HEK293 (cell line): Measurements from ENCODE around the gene CLIP4.

Experiments used
- CTCF ChIP-seq: fragments of 450-650 bp; formaldehyde crosslinking; IDR thresholded peaks from 2 replicates; pipeline ENCODE4 v1.5.1; 2016; ENCODE audit warnings: missing biosample characterization, missing genetic modification characterization
- ELK4 ChIP-seq: IDR thresholded peaks from 2 replicates; pipeline ENCODE4 v1.6.1; 2011; ENCODE audit warnings: mild to moderate bottlenecking, low read depth, low read length, borderline replicate concordance
- PATZ1 ChIP-seq: fragments of 450-650 bp; formaldehyde crosslinking; IDR thresholded peaks from 2 replicates; pipeline ENCODE4 v1.5.1; 2016; ENCODE audit warnings: missing biosample characterization, missing genetic modification characterization
- PRDM10 ChIP-seq: fragments of 450-650 bp; formaldehyde crosslinking; IDR thresholded peaks from 2 replicates; pipeline ENCODE4 v1.5.1; 2016; ENCODE audit warnings: missing biosample characterization, missing genetic modification characterization
- REST ChIP-seq: fragments of 450-650 bp; formaldehyde crosslinking; IDR thresholded peaks from 2 replicates; pipeline ENCODE4 v1.5.1; 2016; ENCODE audit warnings: missing biosample characterization, missing genetic modification characterization
- ZEB2 ChIP-seq: fragments of 450-650 bp; formaldehyde crosslinking; IDR thresholded peaks from 2 replicates; pipeline ENCODE4 v1.5.1; 2016; ENCODE audit warnings: missing biosample characterization, missing genetic modification characterization
- ZFP37 ChIP-seq: fragments of 450-650 bp; formaldehyde crosslinking; IDR thresholded peaks from 2 replicates; pipeline ENCODE4 v1.5.1; 2016; ENCODE audit warnings: missing biosample characterization, missing genetic modification characterization
- ZNF121 ChIP-seq: fragments of 450-650 bp; formaldehyde crosslinking; IDR thresholded peaks from 2 replicates; pipeline ENCODE4 v1.5.1; 2016; ENCODE audit warnings: missing biosample characterization, missing genetic modification characterization
- ZNF785 ChIP-seq: fragments of 450-650 bp; formaldehyde crosslinking; IDR thresholded peaks from 2 replicates; pipeline ENCODE4 v1.5.1; 2016; ENCODE audit warnings: missing biosample characterization, missing genetic modification characterization

- TF ChIP-seq ZNF121: no peak
- TF ChIP-seq PATZ1 (tag by site-specific recombination): no peak
- no peak for TF ChIP-seq REST (tag by site-specific recombination)
- no peak for TF ChIP-seq PRDM10 (tag by site-specific recombination)
- TF ChIP-seq ZEB2 (tag by site-specific recombination): no peak
- no peak for TF ChIP-seq ZNF785
- TF ChIP-seq CTCF (tag by site-specific recombination): no peak
- TF ChIP-seq ZFP37 (tag by site-specific recombination): no peak
- TF ChIP-seq ELK4: no peak
Measured at GRCh38 chr2:29100564-29100963, 14.7 kb upstream of the CLIP4 start.
